ENCODE results near the gene PBX1.

PBX1 gene

DNA sequence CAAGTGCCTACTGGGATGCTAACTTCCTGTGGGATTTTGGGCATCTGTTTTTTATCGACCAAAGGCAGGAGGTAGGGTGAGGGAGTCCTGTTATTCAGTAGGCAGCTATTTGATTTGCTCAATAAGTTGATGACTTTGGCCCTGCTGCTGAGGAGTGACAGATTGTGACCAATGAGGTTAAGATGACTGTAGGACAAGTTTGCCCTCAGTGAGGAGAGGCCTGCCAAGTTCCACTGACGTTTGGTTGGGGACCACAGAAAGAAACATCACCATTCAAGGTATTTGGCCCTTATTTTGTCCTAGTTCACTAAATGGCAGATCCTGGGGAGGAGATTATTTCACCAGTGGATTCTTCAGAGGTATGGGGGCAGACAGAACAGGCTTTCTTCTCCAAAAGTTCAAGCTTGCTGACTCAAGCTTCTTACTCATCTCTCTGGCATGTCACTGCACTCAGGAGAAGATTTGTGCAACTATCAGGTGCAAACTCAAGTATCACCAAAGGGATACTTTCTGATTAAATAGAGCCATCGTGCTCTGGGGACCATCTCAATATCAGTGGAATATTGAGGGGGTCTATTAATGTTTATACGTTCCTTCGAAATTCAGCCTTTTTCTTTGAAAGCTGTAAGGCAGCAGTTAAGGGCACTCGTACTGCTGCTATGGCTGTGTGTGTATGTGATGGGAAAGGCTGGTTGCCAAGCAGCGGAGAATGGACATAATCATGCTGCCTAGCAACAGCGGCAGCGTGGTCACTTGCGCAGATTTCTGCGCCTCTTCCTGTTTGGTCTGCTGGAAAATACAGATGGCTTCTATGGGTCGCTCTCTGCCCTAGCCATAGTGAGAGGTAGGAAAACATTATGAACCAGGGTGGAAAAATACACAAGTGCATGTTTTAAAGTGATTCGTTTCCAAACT is 78.7 kb downstream of the PBX1 start:
- Histone ChIP-seq H3K27me3 (ENCODE audit: control insufficient read depth in 1 of 2, insufficient read depth in 2 of 2, low read length in 2 of 2) (no peaks in the 10 kb centered on the region), H3K27ac (ENCODE audit: low read depth, low read length) (peak overlapping the region; percentile 62), H3K36me3 (ENCODE audit: insufficient read depth, low read length) (peaks cover 14% of the 10 kb centered on the region), H3K4me1 (ENCODE audit: insufficient read depth, low read length) (peaks cover 78% of the 10 kb centered on the region), H3K9ac (ENCODE audit: low read length) (no peak overlapping the region), H3K9me3 (ENCODE audit: low read length) (no peaks in the 10 kb centered on the region), H3K4me3 (ENCODE audit: low read depth in 1 of 2, low read length in 2 of 2) (peak overlapping the region in 1 of 2 donors; percentile 15)

DNA sequence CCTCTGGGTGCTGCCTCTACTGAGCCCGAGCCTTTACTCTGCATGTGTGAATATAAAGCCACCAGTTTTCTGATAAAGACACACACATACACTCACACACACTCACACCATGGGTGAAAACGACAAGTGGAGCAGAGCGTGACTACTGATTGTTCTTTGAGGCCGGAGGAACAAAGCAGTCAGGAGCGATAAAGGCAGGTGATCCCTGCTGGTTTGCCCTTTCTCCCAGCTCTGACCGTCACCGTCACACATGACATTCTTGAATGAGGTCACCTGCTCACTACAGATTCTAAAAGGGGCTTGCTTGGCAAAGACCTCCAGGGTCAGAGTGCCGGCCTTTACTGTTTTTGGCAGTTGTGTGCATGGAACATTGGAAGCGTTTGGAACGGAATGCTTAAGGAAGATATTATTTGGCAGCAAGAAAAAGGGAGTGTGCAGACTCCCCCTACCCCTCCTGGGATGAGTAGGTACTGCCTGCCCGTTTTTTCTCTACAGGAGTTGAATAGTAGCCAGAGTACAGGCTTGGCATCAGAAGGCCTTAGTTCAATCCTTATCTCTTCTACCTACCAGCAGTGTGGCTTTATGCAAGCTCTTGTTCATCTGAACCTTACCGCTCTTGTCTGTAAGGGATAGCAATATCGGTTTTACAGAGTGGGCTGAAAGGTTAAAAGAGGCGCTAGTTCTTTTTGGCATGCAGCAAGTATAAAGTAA is 79.7 kb downstream of the PBX1 start:
- no peak overlapping the region for H3K4me3 ChIP-seq (ENCODE audit: low read depth in 1 of 2, low read length in 2 of 2)
- H3K9me3 ChIP-seq (ENCODE audit: low read length) = no peaks in the 10 kb centered on the region
- H3K4me1 ChIP-seq (ENCODE audit: insufficient read depth, low read length) = peaks cover 74% of the 10 kb centered on the region
- H3K27ac ChIP-seq (ENCODE audit: low read depth, low read length) = peak overlapping the region; percentile 62
- no peaks in the 10 kb centered on the region for H3K27me3 ChIP-seq (ENCODE audit: control insufficient read depth in 1 of 2, insufficient read depth in 2 of 2, low read length in 2 of 2)
- peaks cover 14% of the 10 kb centered on the region for H3K36me3 ChIP-seq (ENCODE audit: insufficient read depth, low read length)
- H3K9ac ChIP-seq (ENCODE audit: low read length) = no peak overlapping the region

DNA sequence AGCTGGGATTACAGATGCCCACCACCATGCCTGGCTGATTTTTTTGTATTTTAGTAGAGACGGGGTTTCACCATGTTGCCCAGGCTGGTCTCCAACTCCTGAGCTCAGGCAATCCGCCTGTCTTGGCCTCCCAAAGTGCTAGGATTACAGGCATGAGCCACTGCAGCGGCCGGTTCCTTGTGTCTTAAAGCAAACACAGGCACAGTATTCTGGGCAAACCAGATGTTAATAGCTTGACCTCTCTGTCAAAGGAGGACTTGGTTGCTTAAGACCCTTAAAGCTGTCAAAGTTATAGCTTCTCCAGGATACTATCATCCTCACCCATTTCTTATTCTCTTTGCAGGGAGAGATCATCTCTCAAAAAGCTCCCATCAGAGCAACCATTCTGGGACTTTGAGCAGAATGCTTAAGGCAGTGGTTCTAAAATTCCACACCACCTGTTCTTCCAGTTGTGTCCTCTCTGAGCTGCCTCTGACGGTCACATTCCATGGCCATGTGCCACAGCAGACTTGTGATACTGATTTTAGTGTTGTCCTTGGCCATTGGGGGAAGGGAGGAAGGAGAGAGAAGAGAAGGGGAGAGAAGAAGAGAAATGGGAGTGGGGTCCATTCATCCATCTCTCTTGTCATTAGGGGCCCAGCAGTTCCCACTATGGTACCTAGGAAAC is 81.8 kb downstream of the PBX1 start:
- Histone ChIP-seq H3K9me3 (ENCODE audit: low read length) (no peaks in the 10 kb centered on the region), H3K4me3 (ENCODE audit: low read depth in 1 of 2, low read length in 2 of 2) (no peak overlapping the region), H3K36me3 (ENCODE audit: insufficient read depth, low read length) (peaks cover 9% of the 10 kb centered on the region), H3K9ac (ENCODE audit: low read length) (no peak overlapping the region), H3K27me3 (ENCODE audit: control insufficient read depth in 1 of 2, insufficient read depth in 2 of 2, low read length in 2 of 2) (no peaks in the 10 kb centered on the region), H3K27ac (ENCODE audit: low read depth, low read length) (no peak overlapping the region), H3K4me1 (ENCODE audit: insufficient read depth, low read length) (peaks cover 73% of the 10 kb centered on the region)

DNA sequence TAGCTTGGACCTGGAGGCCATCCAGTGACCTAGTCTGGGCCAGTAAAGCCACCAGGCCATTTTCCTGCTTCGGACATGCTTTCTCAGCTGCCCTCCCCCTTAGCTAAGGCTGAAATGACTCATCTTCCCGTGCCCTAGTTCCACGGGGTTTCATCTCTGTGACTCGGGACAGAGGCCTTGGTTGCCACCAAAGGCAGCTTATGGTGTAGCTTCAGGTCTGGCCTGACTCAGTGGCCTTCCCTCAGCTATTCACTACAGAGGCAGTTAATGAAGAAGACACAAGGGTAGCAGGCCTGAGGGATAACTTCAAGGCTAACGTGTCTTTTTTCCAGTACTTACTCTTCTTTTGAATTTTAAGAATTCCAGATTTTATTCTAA is 82.4 kb downstream of the PBX1 start:
- Histone ChIP-seq H3K4me3 (ENCODE audit: low read depth in 1 of 2, low read length in 2 of 2) (no peak overlapping the region), H3K36me3 (ENCODE audit: insufficient read depth, low read length) (peaks cover 9% of the 10 kb centered on the region), H3K9ac (ENCODE audit: low read length) (no peak overlapping the region), H3K4me1 (ENCODE audit: insufficient read depth, low read length) (peaks cover 73% of the 10 kb centered on the region), H3K9me3 (ENCODE audit: low read length) (no peaks in the 10 kb centered on the region), H3K27me3 (ENCODE audit: control insufficient read depth in 1 of 2, insufficient read depth in 2 of 2, low read length in 2 of 2) (no peaks in the 10 kb centered on the region), H3K27ac (ENCODE audit: low read depth, low read length) (no peak overlapping the region)

DNA sequence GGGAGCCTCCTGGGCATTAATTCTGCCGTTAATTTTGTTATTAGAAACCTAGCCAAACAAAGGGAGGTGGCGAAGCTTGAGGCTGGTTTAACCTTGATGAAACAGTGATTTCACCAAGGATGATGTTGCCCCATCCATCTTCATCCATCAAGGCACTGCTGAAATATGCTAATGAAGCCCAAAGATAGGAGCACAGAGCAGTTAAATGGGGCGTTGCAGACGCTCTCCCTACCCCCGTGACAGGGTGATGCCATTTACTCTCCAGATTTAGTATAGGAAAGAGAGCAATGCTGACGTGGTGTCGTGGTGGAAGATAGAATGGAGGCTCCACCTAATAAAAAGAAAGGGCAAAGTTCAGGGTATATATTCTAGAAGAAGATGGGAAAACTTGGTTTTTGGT is 84.0 kb downstream of the PBX1 start:
- Histone ChIP-seq H3K4me1 (ENCODE audit: insufficient read depth, low read length) (peaks cover 72% of the 10 kb centered on the region), H3K4me3 (ENCODE audit: low read depth in 1 of 2, low read length in 2 of 2) (no peak overlapping the region), H3K36me3 (ENCODE audit: insufficient read depth, low read length) (peaks cover 9% of the 10 kb centered on the region), H3K9ac (ENCODE audit: low read length) (no peak overlapping the region), H3K27me3 (ENCODE audit: control insufficient read depth in 1 of 2, insufficient read depth in 2 of 2, low read length in 2 of 2) (no peaks in the 10 kb centered on the region), H3K9me3 (ENCODE audit: low read length) (no peaks in the 10 kb centered on the region), H3K27ac (ENCODE audit: low read depth, low read length) (no peak overlapping the region)

DNA sequence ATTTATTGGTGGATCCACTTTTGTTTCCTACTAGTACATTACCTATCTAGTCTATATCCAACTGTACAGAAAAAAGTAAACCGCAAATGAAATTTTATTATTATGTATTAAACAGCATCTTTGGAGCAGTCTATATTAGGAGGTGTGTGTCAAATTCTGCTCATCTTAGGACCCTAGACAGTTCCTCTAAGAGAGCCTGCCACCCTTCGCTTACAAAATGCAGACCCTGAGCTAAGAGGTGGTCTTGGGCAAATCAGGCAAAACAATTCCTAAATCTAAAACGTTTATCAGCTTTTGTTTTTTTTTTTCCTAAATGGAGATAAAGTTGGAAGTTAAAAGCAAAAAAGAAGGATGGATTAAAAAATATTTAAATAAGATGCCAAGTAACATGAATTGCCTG is 85.3 kb downstream of the PBX1 start:
- Histone ChIP-seq H3K27me3 (ENCODE audit: control insufficient read depth in 1 of 2, insufficient read depth in 2 of 2, low read length in 2 of 2) (no peaks in the 10 kb centered on the region), H3K9me3 (ENCODE audit: low read length) (no peaks in the 10 kb centered on the region), H3K9ac (ENCODE audit: low read length) (no peak overlapping the region), H3K4me1 (ENCODE audit: insufficient read depth, low read length) (peaks cover 72% of the 10 kb centered on the region), H3K4me3 (ENCODE audit: low read depth in 1 of 2, low read length in 2 of 2) (no peak overlapping the region), H3K36me3 (ENCODE audit: insufficient read depth, low read length) (peaks cover 9% of the 10 kb centered on the region), H3K27ac (ENCODE audit: low read depth, low read length) (peak overlapping the region; percentile 6)

DNA sequence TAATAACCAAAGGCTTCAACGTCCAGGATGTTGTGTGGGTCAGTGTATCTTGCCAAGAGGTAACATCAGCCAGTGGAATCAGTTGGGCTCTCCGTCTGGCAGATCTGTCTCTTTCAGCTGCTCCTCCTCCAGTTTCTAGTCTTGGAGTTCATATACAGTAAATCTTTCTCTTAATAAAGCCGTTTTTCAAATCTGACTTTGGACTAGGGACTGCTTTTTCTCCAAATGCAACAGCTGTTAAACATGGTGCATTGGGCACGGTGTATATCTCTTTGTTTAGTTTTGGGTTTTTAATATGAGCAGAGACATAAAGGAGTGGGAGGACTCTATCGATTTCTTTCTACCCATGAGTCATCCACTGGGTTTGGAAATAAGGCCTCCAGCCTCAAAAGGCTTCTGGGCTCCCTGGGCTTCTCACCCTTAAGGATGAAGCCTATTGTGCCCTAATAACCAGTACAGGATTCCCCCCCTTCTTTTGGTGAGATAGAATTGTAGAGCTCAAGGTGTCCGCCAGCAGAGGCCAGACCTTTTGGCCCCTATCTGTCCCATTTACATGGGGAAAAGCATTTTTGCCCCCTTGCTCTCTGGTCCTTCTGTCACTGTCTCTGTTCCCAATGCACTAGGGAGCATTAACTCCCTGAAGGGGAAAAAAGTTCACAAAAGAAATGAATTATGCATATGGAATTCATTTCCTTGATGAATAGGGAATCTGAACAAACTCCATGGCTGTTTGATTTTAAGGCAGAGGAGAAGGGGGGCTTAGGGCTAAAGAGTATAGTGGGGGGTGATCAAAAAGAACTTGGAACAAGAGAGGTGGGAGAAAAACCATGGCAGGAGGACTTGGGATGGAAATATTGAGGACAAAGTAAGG is 86.0 kb downstream of the PBX1 start:
- Histone ChIP-seq H3K4me3 (ENCODE audit: low read depth in 1 of 2, low read length in 2 of 2) (no peak overlapping the region), H3K9ac (ENCODE audit: low read length) (no peak overlapping the region), H3K27me3 (ENCODE audit: control insufficient read depth in 1 of 2, insufficient read depth in 2 of 2, low read length in 2 of 2) (no peaks in the 10 kb centered on the region), H3K9me3 (ENCODE audit: low read length) (no peaks in the 10 kb centered on the region), H3K27ac (ENCODE audit: low read depth, low read length) (peak overlapping the region; percentile 54), H3K36me3 (ENCODE audit: insufficient read depth, low read length) (peaks cover 9% of the 10 kb centered on the region), H3K4me1 (ENCODE audit: insufficient read depth, low read length) (peaks cover 75% of the 10 kb centered on the region)

DNA sequence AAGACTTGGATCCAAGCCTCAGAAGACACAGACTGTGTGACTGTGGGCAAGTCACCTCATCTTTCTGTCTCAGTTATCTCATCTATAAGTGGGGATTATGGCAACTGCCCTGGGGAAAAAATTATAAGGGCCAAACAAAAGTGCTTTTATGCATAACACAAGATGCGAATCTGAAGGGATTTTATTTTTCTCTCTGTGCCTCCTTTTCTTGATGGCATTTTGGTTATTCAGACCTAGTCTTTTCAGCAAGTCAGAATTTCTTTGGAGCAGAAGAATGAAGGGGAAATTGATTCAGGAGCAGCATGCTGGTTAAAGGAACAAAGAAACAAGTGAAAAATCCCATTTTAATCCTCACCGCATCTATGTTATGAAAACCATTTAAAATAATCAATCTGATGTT is 86.9 kb downstream of the PBX1 start:
- no peak overlapping the region for H3K9ac ChIP-seq (ENCODE audit: low read length)
- peaks cover 74% of the 10 kb centered on the region for H3K4me1 ChIP-seq (ENCODE audit: insufficient read depth, low read length)
- no peaks in the 10 kb centered on the region for H3K9me3 ChIP-seq (ENCODE audit: low read length)
- no peaks in the 10 kb centered on the region for H3K27me3 ChIP-seq (ENCODE audit: control insufficient read depth in 1 of 2, insufficient read depth in 2 of 2, low read length in 2 of 2)
- H3K27ac ChIP-seq (ENCODE audit: low read depth, low read length) = peak overlapping the region; percentile 54
- H3K4me3 ChIP-seq (ENCODE audit: low read depth in 1 of 2, low read length in 2 of 2) = no peak overlapping the region
- H3K36me3 ChIP-seq (ENCODE audit: insufficient read depth, low read length) = peaks cover 9% of the 10 kb centered on the region

DNA sequence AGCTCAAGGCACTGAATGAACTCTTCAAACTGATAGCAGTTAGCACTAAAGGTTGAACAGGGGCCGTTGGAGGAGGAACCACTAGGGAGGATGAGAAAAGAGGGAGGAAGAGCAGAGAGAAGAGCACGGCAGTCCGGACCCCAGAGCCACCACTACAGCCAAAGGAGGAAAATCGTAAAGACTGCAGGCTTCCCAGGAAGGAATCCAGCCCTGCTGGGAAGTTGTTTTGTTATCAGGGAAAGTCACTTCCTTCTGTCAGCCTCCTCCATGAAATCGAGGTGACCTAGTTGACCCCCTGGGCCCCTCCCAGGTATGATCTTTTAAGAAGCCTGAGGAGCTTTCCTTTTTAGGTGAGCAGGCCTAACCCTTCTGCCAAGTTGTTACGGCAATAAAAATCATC is 88.2 kb downstream of the PBX1 start:
- no peak overlapping the region for H3K9ac ChIP-seq (ENCODE audit: low read length)
- H3K27me3 ChIP-seq (ENCODE audit: control insufficient read depth in 1 of 2, insufficient read depth in 2 of 2, low read length in 2 of 2) = no peaks in the 10 kb centered on the region
- no peak overlapping the region for H3K4me3 ChIP-seq (ENCODE audit: low read depth in 1 of 2, low read length in 2 of 2)
- H3K36me3 ChIP-seq (ENCODE audit: insufficient read depth, low read length) = peaks cover 5% of the 10 kb centered on the region
- peak overlapping the region; percentile 57 for H3K27ac ChIP-seq (ENCODE audit: low read depth, low read length)
- H3K4me1 ChIP-seq (ENCODE audit: insufficient read depth, low read length) = peaks cover 76% of the 10 kb centered on the region
- no peaks in the 10 kb centered on the region for H3K9me3 ChIP-seq (ENCODE audit: low read length)

DNA sequence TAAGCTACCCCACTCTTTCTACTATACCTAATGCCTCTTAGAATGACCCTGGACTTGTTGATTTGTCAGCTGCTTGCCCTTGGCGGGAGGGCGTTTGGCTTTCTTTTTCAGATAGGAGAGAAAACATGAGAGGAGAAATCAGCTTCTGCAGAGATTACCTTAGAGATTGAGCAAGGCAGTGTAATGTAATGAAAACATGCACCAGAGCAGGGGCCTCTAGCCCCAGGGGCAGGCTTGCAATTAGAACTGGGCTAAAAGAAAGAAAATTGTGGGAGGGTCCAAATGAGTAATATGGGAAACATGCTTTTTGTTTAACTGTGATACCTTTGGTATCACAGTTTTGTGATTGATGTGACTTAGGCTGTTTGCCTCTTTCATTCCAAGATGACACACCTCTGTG is 89.7 kb downstream of the PBX1 start:
- no peak overlapping the region for H3K27ac ChIP-seq (ENCODE audit: low read depth, low read length)
- no peak overlapping the region for H3K9ac ChIP-seq (ENCODE audit: low read length)
- H3K4me3 ChIP-seq (ENCODE audit: low read depth in 1 of 2, low read length in 2 of 2) = no peak overlapping the region
- no peaks in the 10 kb centered on the region for H3K9me3 ChIP-seq (ENCODE audit: low read length)
- H3K4me1 ChIP-seq (ENCODE audit: insufficient read depth, low read length) = peaks cover 76% of the 10 kb centered on the region
- H3K36me3 ChIP-seq (ENCODE audit: insufficient read depth, low read length) = no peaks in the 10 kb centered on the region
- no peaks in the 10 kb centered on the region for H3K27me3 ChIP-seq (ENCODE audit: control insufficient read depth in 1 of 2, insufficient read depth in 2 of 2, low read length in 2 of 2)

DNA sequence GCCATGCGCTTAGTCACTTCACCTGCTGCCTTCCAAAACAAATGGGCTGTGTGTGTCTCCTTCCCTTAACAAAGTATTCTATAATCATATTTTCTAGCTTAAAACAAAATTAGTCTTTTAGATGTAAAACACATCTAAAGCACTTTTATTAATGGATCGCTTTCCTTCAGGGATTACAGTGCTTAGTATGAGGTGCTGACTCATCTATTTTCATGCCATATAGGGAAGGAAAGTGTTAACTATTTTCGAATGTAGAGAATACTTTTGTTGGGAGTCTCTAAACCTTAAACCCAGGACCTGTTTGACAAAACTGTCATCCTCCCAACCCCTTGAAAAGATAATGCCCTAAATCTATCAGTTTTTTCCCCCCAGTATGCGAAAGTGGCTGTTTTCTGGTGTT is 90.2 kb downstream of the PBX1 start:
- no peak overlapping the region for H3K27ac ChIP-seq (ENCODE audit: low read depth, low read length)
- no peak overlapping the region for H3K9ac ChIP-seq (ENCODE audit: low read length)
- no peaks in the 10 kb centered on the region for H3K9me3 ChIP-seq (ENCODE audit: low read length)
- no peak overlapping the region for H3K4me3 ChIP-seq (ENCODE audit: low read depth in 1 of 2, low read length in 2 of 2)
- no peaks in the 10 kb centered on the region for H3K36me3 ChIP-seq (ENCODE audit: insufficient read depth, low read length)
- no peaks in the 10 kb centered on the region for H3K27me3 ChIP-seq (ENCODE audit: control insufficient read depth in 1 of 2, insufficient read depth in 2 of 2, low read length in 2 of 2)
- peaks cover 72% of the 10 kb centered on the region for H3K4me1 ChIP-seq (ENCODE audit: insufficient read depth, low read length)
